HCT116 (cell line): Measurements from ENCODE around the gene ANKRD29. TPM values are rescaled to one million over a fixed set of nuclear protein-coding genes. Genes with fewer than 3 reads are reported as not detected.
A peak's percentile ranks its signal among the peaks of the same experiment; 100 is the strongest.
"Not testable (repeated sequence)": the region's sequence is repeated elsewhere in the genome, so short reads cannot be mapped to it uniquely, and the experiment has no call there.

Source experiments
- ATAC-seq: fragments of 200-7000 bp; cut with Tn5 transposase; 2 replicates; pipeline ENCODE4 v1.9.1; 2020; ENCODE audit warnings: mild to moderate bottlenecking, moderate library complexity
- BruUV-seq: library from RNA; stranded (reverse); fragments of 400-500 nt; replicated peaks from 2 replicates; lab custom pipeline; 2021; lab: Mats Ljungman, UMichigan
- CTCF ChIA-PET: fragments of 300-600 bp; sonication (Branson Sonifier 250); formaldehyde crosslinking; loops from one replicate; lab custom pipeline; 2021; ENCODE audit warnings: antibody characterized with exemption; lab: Charles Lee
- POLR2A ChIA-PET: fragments of 300-600, 350-600 bp; sonication (Branson Sonifier 250); formaldehyde crosslinking; loops from one replicate; lab custom pipeline; 2021; ENCODE audit warnings: antibody characterized with exemption; lab: Charles Lee
- RAD21 ChIA-PET, 2 experiments: fragments of 300-600 bp; sonication (Branson Sonifier 250); formaldehyde crosslinking; loops; one replicate each; lab custom pipeline; 2023; ENCODE audit warnings: low total read pairs in 2 of 2; ENCODE audit not compliant: uncharacterized antibody in 2 of 2, unreplicated experiment in 2 of 2, low non-redundant PET in 1 of 2; lab: Charles Lee
- DNase-seq: peaks from one replicate; pipeline ENCODE4 v3.0.0-alpha.2; 2010; ENCODE audit warnings: low read depth, low spot score
- H2AFZ ChIP-seq: fragments of 200-600 bp; shearing (Covaris generic), sonication (generic); 2 replicates; pipeline ENCODE4 v1.6.1; 2017; ENCODE audit warnings: low read depth, mixed run types, mixed read lengths, antibody characterized with exemption, low read length; ENCODE audit not compliant: poor library complexity, severe bottlenecking
- H3K27ac ChIP-seq: 2 replicates; pipeline ENCODE4 v1.5.1; 2012; ENCODE audit warnings: low read depth, low read length
- H3K27me3 ChIP-seq: fragments of 200-600 bp; sonication (generic); 2 replicates; pipeline ENCODE4 v1.6.1; 2016; ENCODE audit warnings: mixed run types, low read length, mixed read lengths; ENCODE audit not compliant: insufficient read depth
- H3K36me3 ChIP-seq, 2 experiments: fragments of 200-500 bp in 1 of 2; fragments of 200-600 bp in 1 of 2; sonication (Bioruptor generic) in 1 of 2; sonication (generic) in 1 of 2; 2 replicates each; pipeline versions ENCODE4 v1.5.1 to v1.6.1; 2014 to 2016; ENCODE audit warnings: low read length in 2 of 2, inconsistent platforms in 1 of 2, mixed read lengths in 1 of 2, mixed run types in 1 of 2; ENCODE audit not compliant: insufficient read depth in 2 of 2, control insufficient read depth in 1 of 2
- H3K4me1 ChIP-seq, 2 experiments: fragments of 200-600 bp in 1 of 2; sonication (generic) in 1 of 2; 2 replicates each; pipeline versions ENCODE4 v1.5.1 to v1.6.1; 2012 to 2017; ENCODE audit warnings: low read length in 2 of 2, inconsistent platforms in 1 of 2, mild to moderate bottlenecking in 1 of 2, mixed read lengths in 1 of 2, mixed run types in 1 of 2, moderate library complexity in 1 of 2; ENCODE audit not compliant: insufficient read depth in 2 of 2, control insufficient read depth in 1 of 2
- H3K4me2 ChIP-seq: fragments of 200-600 bp; sonication (generic); 2 replicates; pipeline ENCODE4 v1.6.1; 2017; ENCODE audit warnings: mixed run types, low read length, mixed read lengths
- H3K4me3 ChIP-seq, 2 experiments: fragments of 200-600 bp in 1 of 2; sonication (generic) in 1 of 2; replicated peaks in 1 of 2; 2 replicates each; pipeline ENCODE4 v1.5.1; 2011 to 2016; ENCODE audit warnings: low read length in 2 of 2, control low read depth in 1 of 2, low read depth in 1 of 2, mild to moderate bottlenecking in 1 of 2, mixed read lengths in 1 of 2, mixed run types in 1 of 2
- H3K79me2 ChIP-seq: fragments of 200-600 bp; sonication (generic); 2 replicates; pipeline ENCODE4 v1.6.1; 2017; ENCODE audit warnings: mild to moderate bottlenecking, mixed run types, low read length, moderate library complexity, mixed read lengths; ENCODE audit not compliant: insufficient read depth
- H3K9ac ChIP-seq: fragments of 200-600 bp; sonication (generic); 2 replicates; pipeline ENCODE4 v1.6.1; 2016; ENCODE audit warnings: low read length, mixed read lengths
- H3K9me2 ChIP-seq: fragments of 200-600 bp; sonication (generic), shearing (Covaris generic); 2 replicates; pipeline ENCODE4 v1.6.1; 2017; ENCODE audit warnings: mixed run types, mild to moderate bottlenecking, moderate library complexity; ENCODE audit not compliant: insufficient read depth
- H3K9me3 ChIP-seq, 2 experiments: fragments of 200-500 bp in 1 of 2; fragments of 200-600 bp in 1 of 2; sonication (Bioruptor generic) in 1 of 2; sonication (generic) in 1 of 2; 2 replicates each; pipeline ENCODE4 v1.6.1; 2014 to 2017; ENCODE audit warnings: low read length in 2 of 2, mixed read lengths in 2 of 2, inconsistent platforms in 1 of 2, low read depth in 1 of 2, mild to moderate bottlenecking in 1 of 2, mixed run types in 1 of 2, moderate library complexity in 1 of 2; ENCODE audit not compliant: control insufficient read depth in 1 of 2, insufficient read depth in 1 of 2
- H4K20me1 ChIP-seq: fragments of 200-600 bp; sonication (generic), shearing (Covaris generic); 2 replicates; pipeline ENCODE4 v1.6.1; 2017; ENCODE audit warnings: mixed run types, mild to moderate bottlenecking, moderate library complexity; ENCODE audit not compliant: insufficient read depth
- CBX3 ChIP-seq: IDR thresholded peaks from 2 replicates; pipeline ENCODE4 v1.6.1; 2012; ENCODE audit warnings: low read depth
- CEBPB ChIP-seq: IDR thresholded peaks from 2 replicates; pipeline ENCODE4 v1.6.1; 2012; ENCODE audit warnings: low read depth
- CTCF ChIP-seq, 3 experiments: fragments of 200-600 bp in 1 of 3; sonication (generic) in 1 of 3; IDR thresholded peaks in 2 of 3; conservative IDR thresholded peaks in 1 of 3; 2 replicates each; pipeline ENCODE4 v1.5.1; 2012 to 2017; ENCODE audit warnings: low read depth in 2 of 3, low read length in 2 of 3, antibody characterized with exemption in 1 of 3, borderline replicate concordance in 1 of 3, control low read depth in 1 of 3, mild to moderate bottlenecking in 1 of 3, mixed read lengths in 1 of 3, mixed run types in 1 of 3, moderate library complexity in 1 of 3; ENCODE audit not compliant: insufficient read depth in 1 of 3
- ELF1 ChIP-seq: IDR thresholded peaks from 2 replicates; pipeline ENCODE4 v1.6.1; 2012; ENCODE audit warnings: low read depth, borderline replicate concordance
- EZH2 ChIP-seq: fragments of 200-600 bp; sonication (generic); IDR thresholded peaks from 2 replicates; pipeline ENCODE4 v1.6.1; 2017; ENCODE audit warnings: antibody characterized with exemption, mixed run types
- FOSL1 ChIP-seq: IDR thresholded peaks from 2 replicates; pipeline ENCODE4 v1.6.1; 2012; ENCODE audit warnings: low read depth
- JUND ChIP-seq: IDR thresholded peaks from 2 replicates; pipeline ENCODE4 v1.6.1; 2012
- MAX ChIP-seq: IDR thresholded peaks from 2 replicates; pipeline ENCODE4 v1.6.1; 2012
- REST ChIP-seq: IDR thresholded peaks from 2 replicates; pipeline ENCODE4 v1.6.1; 2012; ENCODE audit warnings: low read depth
- SIN3A ChIP-seq: IDR thresholded peaks from 2 replicates; pipeline ENCODE4 v1.6.1; 2012; ENCODE audit warnings: low read depth
- SP1 ChIP-seq: IDR thresholded peaks from 2 replicates; pipeline ENCODE4 v1.6.1; 2012; ENCODE audit warnings: low read depth
- SRF ChIP-seq: IDR thresholded peaks from 2 replicates; pipeline ENCODE4 v1.6.1; 2012; ENCODE audit warnings: low read depth
- TCF7L2 ChIP-seq: IDR thresholded peaks from 2 replicates; pipeline ENCODE4 v1.7.0; 2011; ENCODE audit warnings: borderline replicate concordance, inconsistent platforms; ENCODE audit not compliant: insufficient read depth, insufficient read length; ENCODE audit errors: extremely low read depth
- ZFX ChIP-seq: fragments of 450-650 bp; IDR thresholded peaks from 2 replicates; pipeline ENCODE4 v1.6.1; 2017
- intact Hi-C: fragments of 100-400 bp; cut with micrococcal nuclease; formaldehyde crosslinking; loops from 2 replicates; pipeline ENCODE4 v1.10.0; 2022
- total RNA-seq: library from RNA; stranded (reverse); gene quantifications from one replicate; pipeline ENCODE4 v1.2.1, GENCODE V29; 2021; ENCODE audit not compliant: unreplicated experiment

Gene ANKRD29
- total RNA-seq, 1 experiment from 2014 or later = 8.8 TPM

- peak overlapping the region; percentile 66 for H3K4me2 ChIP-seq
- peak; percentile 39 for ATAC-seq
- H3K4me1 ChIP-seq = peaks cover 30 to 37% of the 10 kb centered on the region in 2 experiments
- H3K9me2 ChIP-seq, BruUV-seq, H3K9ac ChIP-seq, H3K9me3 ChIP-seq, POLR2A ChIA-PET, H3K27me3 ChIP-seq, intact Hi-C loops, H3K4me3 ChIP-seq, H4K20me1 ChIP-seq, H3K79me2 ChIP-seq, H3K36me3 ChIP-seq: not testable (repeated sequence)
- H3K27ac ChIP-seq = peak overlapping the region; percentile 52; the same call in 1 of the 2 replicates
- ChIA-PET CTCF (interaction anchor here (1.0 to 1.6 kb wide), 2 partner anchors 15 to 66 kb away, joined by 3 to 13 read pairs; no protein-coding TSS in a partner anchor), RAD21 (interaction anchor here (0.7 to 2.0 kb wide), 3 partner anchors 59 to 67 kb away, joined by 3 to 8 read pairs (median 5); no protein-coding TSS in a partner anchor)
- H2AFZ ChIP-seq = peak overlapping the region; percentile 31
- peak; percentile 39 for DNase-seq
- TF ChIP-seq SP1 = peak; percentile 35; the same call in 1 of the 2 replicates
- TF ChIP-seq FOSL1 = peak; percentile 70; the same call in 1 of the 2 replicates
- peak; percentile 90 for TF ChIP-seq CEBPB
- TF ChIP-seq MAX = peak; percentile 64
- peak; percentile 51; the same call in 1 of the 2 replicates for TF ChIP-seq JUND
- 0 out of 2 replicates have a peak, but pooled peaks have one; percentile 16 for TF ChIP-seq CBX3
Observed at GRCh38 chr18:23636433-23636832, 26.3 kb downstream of the ANKRD29 start.

GRCh38 chr18:23636071-23636399 is 26.7 kb downstream of the ANKRD29 start:
- Histone ChIP-seq H3K27ac (peak overlapping the region; percentile 52), H3K4me1 (peaks cover 30 to 37% of the 10 kb centered on the region in 2 experiments), H3K4me2 (peak overlapping the region; percentile 66), H3K9me2 (no peaks in the 10 kb centered on the region), H3K4me3 (no peak overlapping the region), H3K9me3 (no peaks in the 10 kb centered on the region), H3K9ac (no peak overlapping the region), H3K79me2 (no peaks in the 10 kb centered on the region), H3K36me3 (no peaks in the 10 kb centered on the region), H4K20me1 (no peaks in the 10 kb centered on the region), H3K27me3 (no peaks in the 10 kb centered on the region), H2AFZ (no peak overlapping the region)
- TF ChIP-seq EZH2 (no peak), TCF7L2 (no peak), ZFX (no peak), SIN3A (no peak), CBX3 (no peak), SRF (no peak), REST (no peak), CTCF (IDR thresholded peaks at IDR 0.05 in 2 of 3, conservative IDR thresholded peaks at IDR 0.05 in 1 of 3; ENCODE audit: borderline replicate concordance in 1 of 3, insufficient read depth in 1 of 3, low read depth in 2 of 3, low read length in 2 of 3) (no peak), ELF1 (no peak)
- intact Hi-C loops = no loop called here
- ChIA-PET POLR2A (no interaction called here), RAD21 (interaction anchor here (0.7 to 2.0 kb wide), 3 partner anchors 59 to 67 kb away, joined by 3 to 8 read pairs (median 5); no protein-coding TSS in a partner anchor), CTCF (interaction anchor here (1.0 to 1.6 kb wide), 2 partner anchors 14 to 67 kb away, joined by 3 to 13 read pairs; no protein-coding TSS in a partner anchor)
- no peak for DNase-seq
- no TSS peak for BruUV-seq
- ATAC-seq = peak; percentile 19
